Measurements from ENCODE around the gene FBXL7. TPM values are rescaled to one million over a fixed set of nuclear protein-coding genes. Genes with fewer than 3 reads are reported as not detected.
A peak's percentile ranks its signal among the peaks of the same experiment; 100 is the strongest.

FBXL7 gene
- total and polyA plus RNA-seq, 2 of the 8 experiments (the other 6 are each of a cell fraction or from before 2014, with no cell fraction given), result 17.7 to 17.8 TPM

DNA sequence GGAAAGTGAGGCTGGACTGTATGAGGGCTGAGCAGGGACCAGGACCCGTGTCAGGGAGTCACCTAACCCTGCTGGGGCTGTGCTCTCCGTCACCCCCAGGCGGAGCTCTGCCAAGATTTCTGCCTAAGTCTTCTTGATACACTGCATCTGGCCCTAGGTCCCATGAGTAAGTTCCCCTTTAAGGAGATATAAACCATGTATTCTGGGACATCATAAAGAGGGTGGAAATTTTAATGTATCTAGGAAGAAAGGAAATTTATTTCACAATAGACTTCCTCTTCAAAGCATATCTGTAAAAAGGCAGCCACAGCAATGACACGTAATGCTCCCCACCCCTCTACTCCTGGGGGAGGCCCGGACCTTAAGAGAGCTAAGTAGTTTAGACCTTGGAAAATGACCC is 183.4 kb downstream of the FBXL7 start:
- Histone ChIP-seq H3K79me2 (ENCODE audit: control insufficient read depth in 1 of 2, insufficient read depth in 2 of 2, low read length in 2 of 2) (peaks cover 0 to 12% of the 10 kb centered on the region in 2 experiments; a peak in 2 of 4 replicates), H3K56ac (replicated peaks; ENCODE audit: insufficient read length, low read depth, low read length) (no peak overlapping the region), H4K5ac (ENCODE audit: insufficient read length, low read depth, low read length) (no peak overlapping the region), H3K14ac (ENCODE audit: insufficient read length) (no peak overlapping the region), H3K27me3 (replicated peaks in 1 of 4; ENCODE audit: control insufficient read depth in 3 of 4, extremely low read depth in 1 of 4, insufficient read depth in 3 of 4, low read length in 3 of 4) (no peaks in the 10 kb centered on the region), H3K4ac (replicated peaks; ENCODE audit: insufficient read length, low read depth, low read length) (no peak overlapping the region), H4K20me1 (replicated peaks in 1 of 2; ENCODE audit: control insufficient read depth in 1 of 2, insufficient read depth in 2 of 2, low read length in 2 of 2) (no peaks in the 10 kb centered on the region), H3K27ac (ENCODE audit: low read depth, low read length) (no peak overlapping the region), H2BK120ac (replicated peaks; ENCODE audit: low read depth, low read length) (no peak overlapping the region), H2AK5ac (ENCODE audit: low read depth, low read length) (no peak overlapping the region), H3K23me2 (ENCODE audit: low read depth, low read length) (no peaks in the 10 kb centered on the region), H3K4me3 (ENCODE audit: extremely low read depth in 1 of 4, insufficient read depth in 2 of 4, low read depth in 3 of 4, low read length in 4 of 4) (no peak overlapping the region), H2BK5ac (ENCODE audit: low read depth, low read length) (no peak overlapping the region), H3K79me1 (ENCODE audit: low read depth, low read length) (no peaks in the 10 kb centered on the region), H3K23ac (ENCODE audit: insufficient read length) (no peak overlapping the region), H4K91ac (replicated peaks; ENCODE audit: insufficient read length, low read length) (no peak overlapping the region), H3K36me3 (ENCODE audit: control insufficient read depth in 2 of 4, insufficient read depth in 4 of 4, low read length in 3 of 4) (no peaks in the 10 kb centered on the region), H3K4me2 (ENCODE audit: insufficient read depth in 1 of 2, low read depth in 2 of 2, low read length in 2 of 2) (no peak overlapping the region), H2BK12ac (ENCODE audit: low read depth, low read length) (no peak overlapping the region), H2BK20ac (ENCODE audit: low read length) (no peak overlapping the region), H3K9ac (replicated peaks in 1 of 4; ENCODE audit: extremely low read depth in 1 of 4, low read depth in 3 of 4, low read length in 3 of 4) (no peak overlapping the region), H3K18ac (ENCODE audit: extremely low read depth, low read length) (no peak overlapping the region), H3K9me3 (ENCODE audit: insufficient read depth in 2 of 2, low read depth in 1 of 2, low read length in 1 of 2) (no peaks in the 10 kb centered on the region), H2AFZ (ENCODE audit: low read length) (no peak overlapping the region), H4K8ac (ENCODE audit: extremely low read depth, insufficient read depth, low read length) (no peak overlapping the region), H3K4me1 (replicated peaks in 1 of 4; ENCODE audit: control insufficient read depth in 3 of 4, insufficient read depth in 4 of 4, low read length in 3 of 4) (peaks cover 0 to 5% (median 2%) of the 10 kb centered on the region in 4 experiments; a peak in 3 of 7 replicates), H2BK15ac (ENCODE audit: low read length) (no peak overlapping the region)
- 40% methylated on average over 5 of the region's 5 CpGs; no CpG with 5 or more reads in 1 of the 2 experiments for WGBS, 2 experiments (ENCODE audit: extremely low coverage in 1 of 2, insufficient coverage in 1 of 2, insufficient read length in 1 of 2, insufficient replicate concordance in 2 of 2, low coverage in 1 of 2, low lambda C conversion rate in 2 of 2, missing lambda C conversion rate in 1 of 2)
- ChIA-PET CTCF (ENCODE audit: partially characterized antibody) (interaction anchor here (0.5 to 2.6 kb wide), 44 partner anchors 8 to 311 kb away, joined by 3 to 32 read pairs (median 4); no protein-coding TSS in a partner anchor), POLR2A (ENCODE audit: partially characterized antibody) (no interaction called here)
- TF ChIP-seq KDM4A (IDR thresholded peaks at IDR 0.05; ENCODE audit: low read depth, low read length, severe bottlenecking) (no peak), SP4 (IDR thresholded peaks at IDR 0.05; ENCODE audit: low read length) (no peak), JUN (IDR thresholded peaks at IDR 0.05; ENCODE audit: low read depth, low read length) (no peak), CREB1 (IDR thresholded peaks at IDR 0.05) (no peak), RAD21 (IDR thresholded peaks at IDR 0.05 in 1 of 2, conservative IDR thresholded peaks at IDR 0.05 in 1 of 2; ENCODE audit: low read depth in 2 of 2, low read length in 2 of 2) (peak; percentile 59 to 79), NANOG (IDR thresholded peaks at IDR 0.05; ENCODE audit: insufficient read depth, low read depth, low read length, poor library complexity, severe bottlenecking) (no peak), SP2 (IDR thresholded peaks at IDR 0.05; ENCODE audit: low read length) (no peak), ZNF274 (IDR thresholded peaks at IDR 0.05; ENCODE audit: borderline replicate concordance, extremely low read depth, low read length) (no peak), SIRT6 (IDR thresholded peaks at IDR 0.05; ENCODE audit: low read length) (no peak)
- TF ChIP-seq, protein P1, sequence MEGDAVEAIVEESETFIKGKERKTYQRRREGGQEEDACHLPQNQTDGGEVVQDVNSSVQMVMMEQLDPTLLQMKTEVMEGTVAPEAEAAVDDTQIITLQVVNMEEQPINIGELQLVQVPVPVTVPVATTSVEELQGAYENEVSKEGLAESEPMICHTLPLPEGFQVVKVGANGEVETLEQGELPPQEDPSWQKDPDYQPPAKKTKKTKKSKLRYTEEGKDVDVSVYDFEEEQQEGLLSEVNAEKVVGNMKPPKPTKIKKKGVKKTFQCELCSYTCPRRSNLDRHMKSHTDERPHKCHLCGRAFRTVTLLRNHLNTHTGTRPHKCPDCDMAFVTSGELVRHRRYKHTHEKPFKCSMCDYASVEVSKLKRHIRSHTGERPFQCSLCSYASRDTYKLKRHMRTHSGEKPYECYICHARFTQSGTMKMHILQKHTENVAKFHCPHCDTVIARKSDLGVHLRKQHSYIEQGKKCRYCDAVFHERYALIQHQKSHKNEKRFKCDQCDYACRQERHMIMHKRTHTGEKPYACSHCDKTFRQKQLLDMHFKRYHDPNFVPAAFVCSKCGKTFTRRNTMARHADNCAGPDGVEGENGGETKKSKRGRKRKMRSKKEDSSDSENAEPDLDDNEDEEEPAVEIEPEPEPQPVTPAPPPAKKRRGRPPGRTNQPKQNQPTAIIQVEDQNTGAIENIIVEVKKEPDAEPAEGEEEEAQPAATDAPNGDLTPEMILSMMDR (IDR thresholded peaks at IDR 0.05; ENCODE audit: control extremely low read depth in 1 of 3, insufficient read depth in 1 of 3, low read depth in 1 of 3, low read length in 3 of 3), result peak; percentile 78 to 88 (median 82)
- FAIRE-seq (peak; percentile 13), DNase-seq (ENCODE audit: low read depth in 1 of 2, low spot score in 2 of 2) (peak; percentile 39 to 76)

Data from H1 (cell line).